Tibial nerve (tissue), 3 donors: Measurements from ENCODE around the gene TMEM138.

Experiments
- POLR2A ChIP-seq, 2 donors: fragments of 450-650 bp; IDR thresholded peaks; one replicate each; pipeline ENCODE4 v1.6.1; 2017; ENCODE audit warnings: antibody characterized with exemption in 2 of 2, mild to moderate bottlenecking in 2 of 2, moderate library complexity in 2 of 2
- TF ChIP-seq, protein P1 (sequence below), 5 experiments: fragments of 200-600 bp in 3 of 5; fragments of 450-650 bp in 2 of 5; sonication (generic) in 3 of 5; IDR thresholded peaks; one replicate each; pipeline ENCODE4 v1.5.1; 2016 to 2019; ENCODE audit warnings: antibody characterized with exemption in 5 of 5, mild to moderate bottlenecking in 3 of 5, moderate library complexity in 2 of 5

DNA sequence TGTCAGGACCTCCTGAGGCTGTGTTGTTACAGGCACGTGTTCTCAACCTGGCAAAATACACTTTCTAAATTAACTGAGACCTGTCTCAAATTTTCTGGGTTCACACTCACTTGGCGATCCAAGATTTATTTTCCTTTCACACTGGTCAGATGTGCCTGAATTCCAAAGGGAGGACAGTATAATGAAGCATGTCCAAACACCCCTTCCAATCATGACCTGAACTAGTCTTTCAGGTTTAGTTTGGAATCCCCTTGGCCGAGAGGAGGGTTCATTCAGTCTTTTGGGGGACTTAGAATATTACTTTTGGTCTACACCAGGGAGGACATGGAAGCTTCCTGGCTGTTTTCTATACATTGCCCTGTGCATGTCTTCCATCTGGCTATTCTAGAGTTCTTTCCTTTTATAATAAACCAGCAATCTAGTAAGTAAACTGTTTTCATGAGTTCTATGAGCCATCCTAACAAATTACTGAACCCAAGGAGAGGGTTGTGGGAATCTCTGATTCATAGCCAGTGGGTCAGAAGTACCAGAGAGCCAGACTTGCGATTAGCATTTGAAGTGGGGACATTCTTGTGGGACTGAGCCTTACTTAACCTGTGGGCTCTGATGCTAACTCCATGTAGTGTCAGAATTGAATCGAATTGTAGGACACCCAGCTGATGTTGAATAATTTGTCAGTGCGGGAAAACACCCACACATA lies 15.4 kb downstream of the TMEM138 start:
- TF ChIP-seq, protein P1, sequence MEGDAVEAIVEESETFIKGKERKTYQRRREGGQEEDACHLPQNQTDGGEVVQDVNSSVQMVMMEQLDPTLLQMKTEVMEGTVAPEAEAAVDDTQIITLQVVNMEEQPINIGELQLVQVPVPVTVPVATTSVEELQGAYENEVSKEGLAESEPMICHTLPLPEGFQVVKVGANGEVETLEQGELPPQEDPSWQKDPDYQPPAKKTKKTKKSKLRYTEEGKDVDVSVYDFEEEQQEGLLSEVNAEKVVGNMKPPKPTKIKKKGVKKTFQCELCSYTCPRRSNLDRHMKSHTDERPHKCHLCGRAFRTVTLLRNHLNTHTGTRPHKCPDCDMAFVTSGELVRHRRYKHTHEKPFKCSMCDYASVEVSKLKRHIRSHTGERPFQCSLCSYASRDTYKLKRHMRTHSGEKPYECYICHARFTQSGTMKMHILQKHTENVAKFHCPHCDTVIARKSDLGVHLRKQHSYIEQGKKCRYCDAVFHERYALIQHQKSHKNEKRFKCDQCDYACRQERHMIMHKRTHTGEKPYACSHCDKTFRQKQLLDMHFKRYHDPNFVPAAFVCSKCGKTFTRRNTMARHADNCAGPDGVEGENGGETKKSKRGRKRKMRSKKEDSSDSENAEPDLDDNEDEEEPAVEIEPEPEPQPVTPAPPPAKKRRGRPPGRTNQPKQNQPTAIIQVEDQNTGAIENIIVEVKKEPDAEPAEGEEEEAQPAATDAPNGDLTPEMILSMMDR (IDR thresholded peaks at IDR 0.05), result no peak
- TF ChIP-seq POLR2A (IDR thresholded peaks at IDR 0.05), result no peak
